ENCODE results near the gene HOXD4.

HOXD4 gene

GRCh38 chr2:176151442-176152287 is at the start of gene HOXD4:
TSS of gene HOXD4 (plus strand) at chr2:176151550. CDS start at chr2:176151634, 84 bp downstream.
- no peak for DNase-seq (ENCODE audit: low spot score)

- no peak for DNase-seq (ENCODE audit: low spot score)
Measured at GRCh38 chr2:176101842-176102241, 49.5 kb upstream of the HOXD4 start.

GRCh38 chr2:176102309-176102866 is 49.0 kb upstream of the HOXD4 start:
- no peak for DNase-seq (ENCODE audit: low spot score)

- no peak for DNase-seq (ENCODE audit: low spot score)
Measured at GRCh38 chr2:176103194-176103593, 48.2 kb upstream of the HOXD4 start.

GRCh38 chr2:176103742-176104315 is 47.5 kb upstream of the HOXD4 start:
- no peak for DNase-seq (ENCODE audit: low spot score)

- peak; percentile 66 for DNase-seq (ENCODE audit: low spot score)
Measured at GRCh38 chr2:176104316-176105077, 46.9 kb upstream of the HOXD4 start.

- DNase-seq (ENCODE audit: low spot score), result no peak
Measured at GRCh38 chr2:176105078-176105729, 46.1 kb upstream of the HOXD4 start.

GRCh38 chr2:176105730-176106580 is 45.4 kb upstream of the HOXD4 start:
- DNase-seq (ENCODE audit: low spot score), result no peak

- no peak for DNase-seq (ENCODE audit: low spot score)
Measured at GRCh38 chr2:176106581-176107539, 44.5 kb upstream of the HOXD4 start, which contains the start of gene HOXD11. TSS of gene HOXD11 (plus strand) at chr2:176107280. CDS start at chr2:176107356, 76 bp downstream.

- no peak for DNase-seq (ENCODE audit: low spot score)
Measured at GRCh38 chr2:176107731-176108181, 43.6 kb upstream of the HOXD4 start.

GRCh38 chr2:176109192-176109901 is 42.0 kb upstream of the HOXD4 start:
- no peak for DNase-seq (ENCODE audit: low spot score)

GRCh38 chr2:176109946-176110345 is 41.4 kb upstream of the HOXD4 start:
- no peak for DNase-seq (ENCODE audit: low spot score)

GRCh38 chr2:176110415-176111308 is 40.7 kb upstream of the HOXD4 start:
- DNase-seq (ENCODE audit: low spot score), result no peak

- peak; percentile 60 for DNase-seq (ENCODE audit: low spot score)
Measured at GRCh38 chr2:176111309-176111663, 40.1 kb upstream of the HOXD4 start.

GRCh38 chr2:176111846-176112374 is 39.4 kb upstream of the HOXD4 start:
- DNase-seq (ENCODE audit: low spot score), result no peak

- DNase-seq (ENCODE audit: low spot score), result no peak
Measured at GRCh38 chr2:176112375-176113302, 38.7 kb upstream of the HOXD4 start.

Measured in AG08395 (cell line).